GM10266 (cell line): ENCODE measurements around the gene ETV6.

Experiments used
- DNase-seq: peaks from one replicate; pipeline ENCODE4 v3.0.0; 2012; ENCODE audit errors: extremely low spot score
- TF ChIP-seq, protein P1 (sequence below): IDR thresholded peaks from 2 replicates; pipeline ENCODE4 v1.5.1; 2012; ENCODE audit warnings: mild to moderate bottlenecking, low read depth; ENCODE audit not compliant: control insufficient read depth, insufficient read depth; ENCODE audit errors: missing control alignments

ETV6 gene

GRCh38 chr12:11794751-11795150 lies 145.3 kb downstream of the ETV6 start:
- DNase-seq, result no peak
- TF ChIP-seq, protein P1, sequence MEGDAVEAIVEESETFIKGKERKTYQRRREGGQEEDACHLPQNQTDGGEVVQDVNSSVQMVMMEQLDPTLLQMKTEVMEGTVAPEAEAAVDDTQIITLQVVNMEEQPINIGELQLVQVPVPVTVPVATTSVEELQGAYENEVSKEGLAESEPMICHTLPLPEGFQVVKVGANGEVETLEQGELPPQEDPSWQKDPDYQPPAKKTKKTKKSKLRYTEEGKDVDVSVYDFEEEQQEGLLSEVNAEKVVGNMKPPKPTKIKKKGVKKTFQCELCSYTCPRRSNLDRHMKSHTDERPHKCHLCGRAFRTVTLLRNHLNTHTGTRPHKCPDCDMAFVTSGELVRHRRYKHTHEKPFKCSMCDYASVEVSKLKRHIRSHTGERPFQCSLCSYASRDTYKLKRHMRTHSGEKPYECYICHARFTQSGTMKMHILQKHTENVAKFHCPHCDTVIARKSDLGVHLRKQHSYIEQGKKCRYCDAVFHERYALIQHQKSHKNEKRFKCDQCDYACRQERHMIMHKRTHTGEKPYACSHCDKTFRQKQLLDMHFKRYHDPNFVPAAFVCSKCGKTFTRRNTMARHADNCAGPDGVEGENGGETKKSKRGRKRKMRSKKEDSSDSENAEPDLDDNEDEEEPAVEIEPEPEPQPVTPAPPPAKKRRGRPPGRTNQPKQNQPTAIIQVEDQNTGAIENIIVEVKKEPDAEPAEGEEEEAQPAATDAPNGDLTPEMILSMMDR, result no peak

GRCh38 chr12:11795192-11795912 lies 145.9 kb downstream of the ETV6 start:
- no peak for DNase-seq
- TF ChIP-seq, protein P1, result no peak

GRCh38 chr12:11795913-11796459 lies 146.5 kb downstream of the ETV6 start:
- TF ChIP-seq, protein P1, result no peak
- DNase-seq, result no peak

DNA sequence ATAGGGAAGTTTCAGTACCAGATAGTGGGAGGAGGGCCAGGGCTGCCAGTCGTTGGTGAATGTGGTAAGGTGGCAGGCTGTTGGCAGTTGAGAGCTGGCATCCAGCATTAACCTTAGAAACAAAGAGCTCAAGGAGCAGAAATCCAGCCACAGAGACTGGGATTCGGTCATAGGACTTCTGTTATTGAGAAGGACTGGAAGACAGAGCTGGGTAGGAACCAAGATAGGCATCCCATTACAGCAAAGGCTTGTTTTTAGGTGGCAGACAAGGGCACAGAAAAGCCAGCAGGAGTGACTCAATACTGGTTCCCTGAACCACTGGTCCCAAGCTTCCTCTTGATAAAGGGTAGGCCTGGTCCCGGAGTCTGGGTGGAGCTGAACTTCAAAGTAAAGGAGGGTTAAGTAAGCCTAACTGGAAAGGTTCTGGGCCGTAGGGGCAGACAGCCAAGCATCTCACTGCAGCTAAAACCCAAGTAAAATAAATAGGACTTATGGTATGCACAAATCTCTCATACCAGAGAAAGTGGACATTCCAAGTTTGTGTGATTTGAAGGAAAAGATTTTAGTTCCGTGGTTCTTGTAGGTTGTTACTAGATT lies 147.9 kb downstream of the ETV6 start:
- DNase-seq, result no peak
- TF ChIP-seq, protein P1, result no peak

DNA sequence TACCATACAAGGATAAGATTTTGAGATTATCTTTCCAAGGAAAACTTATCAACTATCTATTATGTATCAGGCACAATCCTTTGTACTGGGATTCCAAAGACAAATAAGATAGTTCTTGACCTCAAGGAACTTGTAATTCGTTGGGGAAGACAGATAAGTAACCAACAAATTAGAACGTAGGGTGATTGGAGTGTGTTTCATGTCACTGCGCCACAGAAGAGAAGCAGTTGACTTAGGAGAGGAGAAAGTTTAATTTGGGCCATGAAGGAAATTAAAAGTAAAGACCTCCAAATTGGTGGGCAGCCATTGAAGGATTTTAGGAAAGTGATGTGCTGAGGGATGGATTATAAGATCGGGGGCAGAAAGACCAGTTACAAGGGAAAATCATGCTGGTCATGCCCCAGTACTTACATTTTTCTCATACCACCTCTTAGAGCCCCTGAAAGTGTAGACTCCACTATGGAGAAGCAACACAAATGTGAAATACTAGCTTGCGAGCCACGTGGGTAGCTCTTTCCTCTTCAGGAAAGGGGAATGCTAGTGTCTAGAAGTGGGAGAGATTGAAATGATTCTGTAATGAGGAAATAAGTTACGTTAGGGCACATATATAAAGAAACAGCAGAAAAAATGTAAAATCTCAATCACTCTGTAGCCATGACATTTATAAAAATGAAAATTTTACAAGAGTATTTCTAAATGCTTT lies 148.7 kb downstream of the ETV6 start:
- TF ChIP-seq, protein P1, result no peak
- no peak for DNase-seq

GRCh38 chr12:11798856-11799501 lies 149.5 kb downstream of the ETV6 start:
- DNase-seq, result no peak
- TF ChIP-seq, protein P1, result no peak

DNA sequence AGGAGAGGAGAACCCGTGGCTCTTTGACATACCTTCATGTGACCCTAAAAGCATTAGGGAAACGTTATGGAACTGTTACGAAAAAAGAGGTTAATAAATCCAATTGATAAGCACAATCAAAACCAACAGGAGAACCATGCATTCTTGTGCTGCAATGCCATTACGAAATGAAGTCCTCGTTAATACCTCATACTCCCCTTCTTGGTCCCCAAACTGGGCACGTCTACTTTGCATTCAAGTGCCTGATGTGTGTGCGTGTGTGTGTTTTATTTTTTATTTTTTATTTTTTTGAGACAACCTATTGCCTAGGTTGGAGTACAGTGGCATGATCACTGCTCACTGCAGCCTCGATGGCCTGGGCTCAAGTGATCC lies 150.0 kb downstream of the ETV6 start:
- TF ChIP-seq, protein P1, result no peak
- no peak for DNase-seq
